Measurements from ENCODE around the gene APBA2.

DNA sequence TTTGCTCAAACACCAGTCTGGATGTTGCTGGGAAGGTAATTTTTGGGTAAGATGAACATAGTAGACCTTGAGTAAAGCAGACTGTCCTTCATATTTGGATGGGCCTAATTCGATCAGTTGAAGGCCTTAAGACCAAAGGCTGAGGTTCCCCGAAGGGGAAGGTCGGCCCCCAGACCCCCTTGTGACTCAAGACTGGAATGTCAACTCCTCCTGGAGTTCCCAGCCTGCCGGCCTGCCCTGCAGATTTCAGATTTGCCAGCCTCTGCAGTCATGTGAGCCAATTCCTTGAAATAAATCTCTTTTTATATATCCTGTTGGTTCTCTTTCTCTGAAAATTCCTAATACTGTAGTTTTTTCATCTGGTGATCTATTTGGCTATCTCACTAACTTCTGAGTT is 146.5 kb downstream of the APBA2 start:
- no peak for TF ChIP-seq CTCF (IDR thresholded peaks at IDR 0.05)
- TF ChIP-seq POLR2A (IDR thresholded peaks at IDR 0.05), result no peak
- no peak for TF ChIP-seq POLR2AphosphoS5 (IDR thresholded peaks at IDR 0.05; ENCODE audit: insufficient read depth in 1 of 2, low read depth in 1 of 2)
